ENCODE measurements around the gene WNT11.

DNA sequence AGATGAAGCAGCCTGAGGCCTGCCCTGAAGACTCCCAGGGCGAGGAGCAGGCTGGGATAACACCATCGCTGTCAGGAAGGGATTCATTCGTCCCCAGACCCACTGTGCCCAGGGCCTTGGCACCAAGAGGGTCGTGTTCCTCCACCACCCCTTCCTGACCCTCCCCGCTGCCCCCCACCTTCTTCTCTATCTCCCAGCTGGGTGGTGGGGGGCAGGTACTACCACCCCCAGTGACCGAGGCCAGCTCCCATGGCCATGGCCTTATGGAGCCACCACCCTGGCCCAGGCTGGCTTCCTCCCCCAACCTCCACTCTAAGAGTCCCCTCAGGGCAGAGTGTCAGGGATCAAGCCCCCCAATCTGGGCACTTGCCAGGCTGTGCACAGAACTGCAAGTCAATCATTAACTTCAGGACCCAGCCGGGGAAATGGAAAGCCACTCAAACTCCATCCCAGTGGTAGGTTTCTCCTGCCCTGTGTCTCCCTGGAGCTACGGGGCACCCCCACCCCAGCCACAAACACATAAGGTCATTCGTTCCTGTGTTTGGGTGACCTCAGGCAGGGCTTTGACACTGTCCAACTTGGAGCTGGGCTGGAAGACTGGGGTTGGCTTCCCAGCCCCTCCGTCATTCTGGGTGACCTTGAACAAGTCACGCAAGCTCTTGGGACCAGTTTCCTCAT is 33.3 kb upstream of the WNT11 start:
- TF ChIP-seq TAF1 (IDR thresholded peaks at IDR 0.05; ENCODE audit: borderline replicate concordance, insufficient read depth, low read length) = no peak
- TF ChIP-seq, protein P1, sequence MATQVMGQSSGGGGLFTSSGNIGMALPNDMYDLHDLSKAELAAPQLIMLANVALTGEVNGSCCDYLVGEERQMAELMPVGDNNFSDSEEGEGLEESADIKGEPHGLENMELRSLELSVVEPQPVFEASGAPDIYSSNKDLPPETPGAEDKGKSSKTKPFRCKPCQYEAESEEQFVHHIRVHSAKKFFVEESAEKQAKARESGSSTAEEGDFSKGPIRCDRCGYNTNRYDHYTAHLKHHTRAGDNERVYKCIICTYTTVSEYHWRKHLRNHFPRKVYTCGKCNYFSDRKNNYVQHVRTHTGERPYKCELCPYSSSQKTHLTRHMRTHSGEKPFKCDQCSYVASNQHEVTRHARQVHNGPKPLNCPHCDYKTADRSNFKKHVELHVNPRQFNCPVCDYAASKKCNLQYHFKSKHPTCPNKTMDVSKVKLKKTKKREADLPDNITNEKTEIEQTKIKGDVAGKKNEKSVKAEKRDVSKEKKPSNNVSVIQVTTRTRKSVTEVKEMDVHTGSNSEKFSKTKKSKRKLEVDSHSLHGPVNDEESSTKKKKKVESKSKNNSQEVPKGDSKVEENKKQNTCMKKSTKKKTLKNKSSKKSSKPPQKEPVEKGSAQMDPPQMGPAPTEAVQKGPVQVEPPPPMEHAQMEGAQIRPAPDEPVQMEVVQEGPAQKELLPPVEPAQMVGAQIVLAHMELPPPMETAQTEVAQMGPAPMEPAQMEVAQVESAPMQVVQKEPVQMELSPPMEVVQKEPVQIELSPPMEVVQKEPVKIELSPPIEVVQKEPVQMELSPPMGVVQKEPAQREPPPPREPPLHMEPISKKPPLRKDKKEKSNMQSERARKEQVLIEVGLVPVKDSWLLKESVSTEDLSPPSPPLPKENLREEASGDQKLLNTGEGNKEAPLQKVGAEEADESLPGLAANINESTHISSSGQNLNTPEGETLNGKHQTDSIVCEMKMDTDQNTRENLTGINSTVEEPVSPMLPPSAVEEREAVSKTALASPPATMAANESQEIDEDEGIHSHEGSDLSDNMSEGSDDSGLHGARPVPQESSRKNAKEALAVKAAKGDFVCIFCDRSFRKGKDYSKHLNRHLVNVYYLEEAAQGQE (IDR thresholded peaks at IDR 0.05; ENCODE audit: insufficient read depth in 1 of 2, low read depth in 2 of 2, low read length in 2 of 2) = no peak
- no peak for TF ChIP-seq SIN3A (IDR thresholded peaks at IDR 0.05; ENCODE audit: borderline replicate concordance, insufficient read depth, low read length)
- TF ChIP-seq POLR2AphosphoS5 (IDR thresholded peaks at IDR 0.05; ENCODE audit: low read depth, low read length) = no peak
- no peak for TF ChIP-seq FOXP2 (optimal IDR thresholded peaks at IDR 0.05; ENCODE audit: borderline replicate concordance, extremely low read depth, extremely low read length, insufficient read depth)

Measured in PFSK-1 (cell line).